ENCODE data around the gene C1orf21. TPM values are rescaled to one million over a fixed set of nuclear protein-coding genes. Genes with fewer than 3 reads are reported as not detected.

Gene C1orf21
- polyA plus RNA-seq, 1 experiment: 4.3 TPM

GRCh38 chr1:184388319-184388889, 1.6 kb downstream of the C1orf21 start:
- TF ChIP-seq CTCF (IDR thresholded peaks at IDR 0.05; ENCODE audit: insufficient read depth, low read depth, low read length): no peak
- H3K4me3 ChIP-seq (ENCODE audit: low read depth, low read length): peak overlapping the region; percentile 83
- H3K27me3 ChIP-seq (ENCODE audit: control insufficient read depth, insufficient read depth, low read length): 0 out of 2 replicates have a peak, but pooled peaks cover 2% of the 10 kb centered on the region
- POLR2A ChIA-PET: no interaction called here
- CTCF ChIA-PET: interaction anchor here (0.8 to 2.2 kb wide), 4 partner anchors 11 to 279 kb away, joined by 3 to 6 read pairs (median 4); no protein-coding TSS in a partner anchor
- H3K36me3 ChIP-seq (ENCODE audit: control insufficient read depth, insufficient read depth, low read length): no peaks in the 10 kb centered on the region
- DNase-seq (ENCODE audit: low read depth): peak; percentile 32

- Histone ChIP-seq H3K36me3 (ENCODE audit: control insufficient read depth, insufficient read depth, low read length) (no peaks in the 10 kb centered on the region), H3K4me3 (ENCODE audit: low read depth, low read length) (no peak overlapping the region), H3K27me3 (ENCODE audit: control insufficient read depth, insufficient read depth, low read length) (no peaks in the 10 kb centered on the region)
- ChIA-PET POLR2A (interaction anchor here (0.7 kb wide), 1 partner anchor 482 kb away, joined by 5 read pairs; no protein-coding TSS in a partner anchor), CTCF (interaction anchor here (1.0 to 1.9 kb wide), 3 partner anchors 9 to 174 kb away, joined by 3 to 5 read pairs (median 3); no protein-coding TSS in a partner anchor)
- DNase-seq (ENCODE audit: low read depth): no peak
- TF ChIP-seq CTCF (IDR thresholded peaks at IDR 0.05; ENCODE audit: insufficient read depth, low read depth, low read length): no peak
Observed at GRCh38 chr1:184388971-184389370, 2.1 kb downstream of the C1orf21 start.

- ChIA-PET CTCF (interaction anchor here (0.7 to 1.9 kb wide), 5 partner anchors 9 to 271 kb away, joined by 3 to 5 read pairs (median 3); no protein-coding TSS in a partner anchor), POLR2A (interaction anchor here (0.7 kb wide), 1 partner anchor 482 kb away, joined by 5 read pairs; no protein-coding TSS in a partner anchor)
- no peak for DNase-seq (ENCODE audit: low read depth)
- Histone ChIP-seq H3K36me3 (ENCODE audit: control insufficient read depth, insufficient read depth, low read length) (no peaks in the 10 kb centered on the region), H3K4me3 (ENCODE audit: low read depth, low read length) (no peak overlapping the region), H3K27me3 (ENCODE audit: control insufficient read depth, insufficient read depth, low read length) (no peaks in the 10 kb centered on the region)
- TF ChIP-seq CTCF (IDR thresholded peaks at IDR 0.05; ENCODE audit: insufficient read depth, low read depth, low read length): no peak
Observed at GRCh38 chr1:184389446-184389845, 2.6 kb downstream of the C1orf21 start.

- H3K36me3 ChIP-seq (ENCODE audit: control insufficient read depth, insufficient read depth, low read length): no peaks in the 10 kb centered on the region
- H3K4me3 ChIP-seq (ENCODE audit: low read depth, low read length): no peak overlapping the region
- DNase-seq (ENCODE audit: low read depth): no peak
- POLR2A ChIA-PET: no interaction called here
- no peaks in the 10 kb centered on the region for H3K27me3 ChIP-seq (ENCODE audit: control insufficient read depth, insufficient read depth, low read length)
- CTCF ChIA-PET: interaction anchor here (1.6 kb wide), 1 partner anchor 148 kb away, joined by 3 read pairs; no protein-coding TSS in a partner anchor
- TF ChIP-seq CTCF (IDR thresholded peaks at IDR 0.05; ENCODE audit: insufficient read depth, low read depth, low read length): no peak
Observed at GRCh38 chr1:184390889-184391288, 4.1 kb downstream of the C1orf21 start.

- no peaks in the 10 kb centered on the region for H3K36me3 ChIP-seq (ENCODE audit: control insufficient read depth, insufficient read depth, low read length)
- H3K27me3 ChIP-seq (ENCODE audit: control insufficient read depth, insufficient read depth, low read length): no peaks in the 10 kb centered on the region
- no peak for TF ChIP-seq CTCF (IDR thresholded peaks at IDR 0.05; ENCODE audit: insufficient read depth, low read depth, low read length)
- ChIA-PET CTCF (no interaction called here), POLR2A (no interaction called here)
- DNase-seq (ENCODE audit: low read depth): no peak
- no peak overlapping the region for H3K4me3 ChIP-seq (ENCODE audit: low read depth, low read length)
Observed at GRCh38 chr1:184392067-184392466, 5.2 kb downstream of the C1orf21 start.

All from BJ (cell line).